Tibial nerve (tissue), 4 donors: Measurements from ENCODE around the gene MRPL57.

ENCODE experiments used
- CTCF ChIP-seq, 5 experiments: fragments of 200-600 bp in 3 of 5; fragments of 450-650 bp in 2 of 5; sonication (generic) in 3 of 5; IDR thresholded peaks; one replicate each; pipeline ENCODE4 v1.5.1; 2016 to 2019; ENCODE audit warnings: antibody characterized with exemption in 5 of 5, mild to moderate bottlenecking in 3 of 5, moderate library complexity in 2 of 5
- EP300 ChIP-seq, 2 donors: sonication (generic); formaldehyde crosslinking; IDR thresholded peaks; one replicate each; pipeline ENCODE4 v1.6.1; 2017; ENCODE audit warnings: antibody characterized with exemption in 2 of 2, mild to moderate bottlenecking in 1 of 2
- POLR2A ChIP-seq, 2 donors: fragments of 450-650 bp; IDR thresholded peaks; one replicate each; pipeline ENCODE4 v1.6.1; 2017; ENCODE audit warnings: antibody characterized with exemption in 2 of 2, mild to moderate bottlenecking in 2 of 2, moderate library complexity in 2 of 2

DNA sequence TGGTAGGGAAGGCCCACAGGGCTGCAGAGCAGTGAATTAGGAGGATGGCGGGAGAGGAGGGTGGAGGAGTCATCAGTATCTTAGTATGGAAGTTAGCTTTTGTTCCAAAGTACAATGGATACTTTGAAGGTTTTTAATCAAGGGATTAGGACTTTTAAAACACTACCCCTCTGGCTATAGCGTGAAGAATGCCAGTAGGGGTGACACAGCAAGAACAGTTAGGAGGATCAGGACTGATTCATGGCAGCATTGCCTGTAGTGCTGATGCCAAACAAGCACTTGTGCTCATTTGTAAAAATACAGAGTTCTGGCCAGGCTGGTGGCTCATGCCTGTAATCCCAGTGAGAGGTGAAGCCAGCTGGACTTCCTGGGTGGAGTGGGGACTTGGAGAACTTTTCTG is 46.3 kb upstream of the MRPL57 start:
- no peak for TF ChIP-seq CTCF (IDR thresholded peaks at IDR 0.05)
- TF ChIP-seq EP300 (IDR thresholded peaks at IDR 0.05), result no peak
- no peak for TF ChIP-seq POLR2A (IDR thresholded peaks at IDR 0.05)
